Natural killer cell (primary cell): ENCODE measurements around the gene LAT. TPM values are rescaled to one million over a fixed set of nuclear protein-coding genes. Genes with fewer than 3 reads are reported as not detected.

ENCODE experiments used
- ATAC-seq, 3 donors: fragments of 150-1000 bp in 2 of 3; fragments of 200-7000 bp in 1 of 3; cut with Tn5 transposase; 1 replicate in 1 of 3; 2 replicates in 2 of 3; pipeline ENCODE4 v1.10.0; 2021; ENCODE audit warnings: mild to moderate bottlenecking in 2 of 3, moderate library complexity in 2 of 3
- DNase-seq, 2 donors: peaks; one replicate each; pipeline versions ENCODE4 v3.0.0 to v3.0.0-alpha.2; 2013 to 2021; ENCODE audit warnings: mixed read lengths in 1 of 2
- H3K27ac ChIP-seq: one replicate; pipeline ENCODE4 v1.5.1; 2013; ENCODE audit warnings: mild to moderate bottlenecking, low read length
- H3K27me3 ChIP-seq: one replicate; pipeline ENCODE4 v1.6.1; 2013; ENCODE audit warnings: low read length; ENCODE audit not compliant: control insufficient read depth, insufficient read depth
- H3K36me3 ChIP-seq: one replicate; pipeline ENCODE4 v1.6.1; 2013; ENCODE audit warnings: low read length; ENCODE audit not compliant: control insufficient read depth, insufficient read depth
- H3K4me1 ChIP-seq: one replicate; pipeline ENCODE4 v1.6.1; 2013; ENCODE audit warnings: low read length; ENCODE audit not compliant: control insufficient read depth, insufficient read depth
- H3K4me3 ChIP-seq: one replicate; pipeline ENCODE4 v1.5.1; 2013; ENCODE audit warnings: low read length
- H3K9me3 ChIP-seq: one replicate; pipeline ENCODE4 v1.6.1; 2013; ENCODE audit warnings: low read length; ENCODE audit not compliant: control insufficient read depth, insufficient read depth
- H3K27ac Mint-ChIP-seq, 2 donors: one replicate each; pipeline ENCODE4 v1.8.0; 2022; ENCODE audit warnings: mild to moderate bottlenecking in 2 of 2, mixed read lengths in 2 of 2, moderate library complexity in 1 of 2
- H3K27me3 Mint-ChIP-seq, 2 donors: one replicate each; pipeline ENCODE4 v1.8.0; 2022; ENCODE audit warnings: low read depth in 2 of 2, mixed read lengths in 2 of 2
- H3K36me3 Mint-ChIP-seq: one replicate; pipeline ENCODE4 v1.8.0; 2022; ENCODE audit warnings: mixed read lengths
- H3K4me1 Mint-ChIP-seq, 2 donors: one replicate each; pipeline ENCODE4 v1.8.0; 2022; ENCODE audit warnings: mixed read lengths in 2 of 2
- H3K4me3 Mint-ChIP-seq: one replicate; pipeline ENCODE4 v1.8.0; 2022; ENCODE audit warnings: mild to moderate bottlenecking, moderate library complexity, mixed read lengths
- H3K9me3 Mint-ChIP-seq, 2 donors: one replicate each; pipeline ENCODE4 v1.8.0; 2022; ENCODE audit warnings: mixed read lengths in 2 of 2
- WGBS: methylation state at CpG from one replicate; pipeline ENCODE4 v1.1.7; 2013; ENCODE audit warnings: missing lambda C conversion rate; ENCODE audit not compliant: insufficient coverage; 5-methylcytosine and 5-hydroxymethylcytosine counted together
- intact Hi-C: fragments of 100-400 bp; cut with micrococcal nuclease; formaldehyde crosslinking; loops from one replicate; pipeline ENCODE4 v1.14.2; 2022
- total RNA-seq, 4 donors: library from RNA; stranded (reverse); fragments of 120-200 nt in 1 of 4; gene quantifications; one replicate each; pipeline versions ENCODE4 v1.2.3 to v1.2.4, GENCODE V29; 2013 to 2022
- TF ChIP-seq, protein P1 (sequence below): fragments of 200-600 bp; IDR thresholded peaks from one replicate; pipeline ENCODE4 v1.8.0; 2022; ENCODE audit warnings: antibody characterized with exemption

LAT gene
- total RNA-seq, 3 donors from 2014 or later (not counting 1 experiment from before 2014, with no cell fraction given) = 130 to 148 (median 147) TPM

DNA sequence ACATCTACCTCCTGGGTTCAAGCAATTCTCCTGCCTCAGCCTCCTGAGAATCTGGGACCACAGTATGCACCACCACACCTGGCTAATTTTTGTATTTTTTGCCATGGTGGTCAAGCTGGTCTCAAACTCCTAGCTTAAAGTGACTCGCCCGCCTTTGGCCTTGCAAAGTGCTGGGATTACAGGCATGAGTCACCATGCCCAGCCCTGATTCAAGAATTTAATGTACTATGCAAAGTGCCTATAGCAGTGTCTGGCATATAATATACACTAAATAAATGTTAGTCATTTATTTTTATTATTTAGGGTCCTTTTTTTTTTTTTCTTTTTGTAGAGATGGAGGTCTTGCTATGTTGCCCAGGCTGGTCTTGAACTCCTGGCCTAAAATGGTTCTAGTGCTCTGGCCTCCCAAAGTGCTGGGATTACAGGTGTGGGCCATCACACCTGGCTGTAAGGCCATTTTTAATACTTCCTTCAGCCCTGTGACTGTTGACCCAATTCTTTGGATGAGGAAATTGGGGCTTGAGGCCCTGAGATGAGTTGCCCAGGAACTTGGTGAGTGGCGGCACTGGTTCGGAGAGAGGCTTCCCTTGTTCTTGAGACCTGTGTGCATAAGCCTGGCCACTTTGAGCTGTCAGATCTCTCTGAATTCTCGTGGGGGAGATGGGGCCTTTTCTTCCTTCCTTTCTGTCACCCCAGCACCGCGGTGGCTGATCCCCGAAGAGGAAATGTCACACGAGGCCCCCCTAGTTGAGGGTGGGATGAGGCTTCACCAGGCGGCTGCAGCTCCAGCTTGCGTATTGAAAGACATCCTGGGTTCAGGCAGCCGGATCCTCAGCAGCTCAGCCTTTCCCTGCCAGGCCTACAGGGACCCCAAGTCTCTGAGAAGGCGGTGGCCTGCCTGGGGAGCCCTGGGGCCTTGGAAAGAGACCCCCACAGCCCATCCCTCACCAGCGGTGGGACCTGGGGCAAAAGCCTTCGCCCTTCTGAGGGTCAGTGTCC lies 38.7 kb downstream of the LAT start:
- Mint-ChIP-seq H3K9me3 (no peaks in the 10 kb centered on the region), H3K27ac (peak overlapping the region in 1 of 2 donors; percentile 36), H3K36me3 (no peaks in the 10 kb centered on the region), H3K4me1 (peaks cover 0 to 10% of the 10 kb centered on the region in 2 donors), H3K4me3 (no peak overlapping the region), H3K27me3 (no peaks in the 10 kb centered on the region)
- Histone ChIP-seq H3K4me1 (no peaks in the 10 kb centered on the region), H3K9me3 (no peaks in the 10 kb centered on the region), H3K27me3 (no peaks in the 10 kb centered on the region), H3K4me3 (no peak overlapping the region), H3K27ac (no peak overlapping the region), H3K36me3 (no peaks in the 10 kb centered on the region)
- TF ChIP-seq, protein P1, sequence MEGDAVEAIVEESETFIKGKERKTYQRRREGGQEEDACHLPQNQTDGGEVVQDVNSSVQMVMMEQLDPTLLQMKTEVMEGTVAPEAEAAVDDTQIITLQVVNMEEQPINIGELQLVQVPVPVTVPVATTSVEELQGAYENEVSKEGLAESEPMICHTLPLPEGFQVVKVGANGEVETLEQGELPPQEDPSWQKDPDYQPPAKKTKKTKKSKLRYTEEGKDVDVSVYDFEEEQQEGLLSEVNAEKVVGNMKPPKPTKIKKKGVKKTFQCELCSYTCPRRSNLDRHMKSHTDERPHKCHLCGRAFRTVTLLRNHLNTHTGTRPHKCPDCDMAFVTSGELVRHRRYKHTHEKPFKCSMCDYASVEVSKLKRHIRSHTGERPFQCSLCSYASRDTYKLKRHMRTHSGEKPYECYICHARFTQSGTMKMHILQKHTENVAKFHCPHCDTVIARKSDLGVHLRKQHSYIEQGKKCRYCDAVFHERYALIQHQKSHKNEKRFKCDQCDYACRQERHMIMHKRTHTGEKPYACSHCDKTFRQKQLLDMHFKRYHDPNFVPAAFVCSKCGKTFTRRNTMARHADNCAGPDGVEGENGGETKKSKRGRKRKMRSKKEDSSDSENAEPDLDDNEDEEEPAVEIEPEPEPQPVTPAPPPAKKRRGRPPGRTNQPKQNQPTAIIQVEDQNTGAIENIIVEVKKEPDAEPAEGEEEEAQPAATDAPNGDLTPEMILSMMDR = no peak
- DNase-seq (peak in 1 of 2 donors; percentile 51), ATAC-seq (no peak)
- 53% methylated on average over 11 of the region's 15 CpGs for WGBS
- intact Hi-C loops = no loop called here

DNA sequence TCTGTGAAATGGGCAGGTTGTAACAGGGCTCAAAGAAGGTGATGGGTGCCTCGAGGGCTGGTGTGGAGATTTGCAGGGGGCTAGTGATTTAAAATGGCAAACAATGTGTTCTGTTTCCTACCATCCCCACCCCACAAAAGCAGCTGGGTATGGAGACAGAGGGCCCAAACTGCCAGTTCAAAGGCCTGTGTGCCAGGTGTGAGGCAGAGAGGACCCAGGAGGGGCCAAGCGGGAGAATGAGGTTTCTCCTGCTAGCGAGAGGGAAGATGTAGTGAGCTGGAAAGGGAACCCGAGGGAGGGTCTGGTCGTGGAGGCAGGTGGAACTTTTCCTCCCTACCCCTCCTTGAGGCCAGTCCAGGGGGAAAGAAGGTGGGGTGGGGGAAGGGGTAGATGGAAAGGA lies 39.4 kb downstream of the LAT start:
- H3K9me3 Mint-ChIP-seq = no peaks in the 10 kb centered on the region
- no peaks in the 10 kb centered on the region for H3K36me3 Mint-ChIP-seq
- H3K27ac Mint-ChIP-seq = peak overlapping the region in 1 of 2 donors; percentile 36
- ATAC-seq = no peak
- Histone ChIP-seq H3K27ac (no peak overlapping the region), H3K4me1 (peaks cover 3% of the 10 kb centered on the region), H3K4me3 (no peak overlapping the region), H3K9me3 (no peaks in the 10 kb centered on the region), H3K36me3 (no peaks in the 10 kb centered on the region), H3K27me3 (no peaks in the 10 kb centered on the region)
- 69% methylated on average over 2 of the region's 5 CpGs for WGBS
- H3K27me3 Mint-ChIP-seq = no peaks in the 10 kb centered on the region
- peaks cover 0 to 10% of the 10 kb centered on the region in 2 donors for H3K4me1 Mint-ChIP-seq
- no peak overlapping the region for H3K4me3 Mint-ChIP-seq
- TF ChIP-seq, protein P1 = no peak
- no peak for DNase-seq
- intact Hi-C loops = no loop called here

DNA sequence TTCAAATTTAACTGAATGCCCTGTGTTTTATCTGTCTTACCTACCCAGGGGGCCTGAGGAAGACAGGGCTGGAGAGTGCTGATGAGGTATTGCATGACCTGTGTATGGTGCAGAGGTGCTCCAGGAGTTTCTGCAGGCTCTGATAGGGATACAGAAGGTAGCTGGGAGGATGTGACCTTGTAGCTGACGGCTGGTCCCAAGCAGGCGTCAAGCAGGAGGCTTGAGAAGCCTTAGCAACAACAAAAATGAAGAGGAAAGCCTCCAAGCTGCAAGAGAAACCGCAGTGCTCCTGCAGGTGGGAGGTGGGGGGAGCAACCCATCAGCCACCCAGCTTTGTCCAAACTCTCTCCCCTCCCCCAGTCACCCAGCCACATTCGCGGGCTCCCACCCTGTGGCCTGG lies 40.4 kb downstream of the LAT start:
- peaks cover 5% of the 10 kb centered on the region for H3K4me1 ChIP-seq
- DNase-seq = peak in 1 of 2 donors; percentile 50

More for the DNA sequence above, 40.4 kb downstream of the LAT start:
- Mint-ChIP-seq H3K36me3 (no peaks in the 10 kb centered on the region), H3K9me3 (no peaks in the 10 kb centered on the region), H3K4me1 (peaks cover 0 to 10% of the 10 kb centered on the region in 2 donors), H3K27me3 (no peaks in the 10 kb centered on the region), H3K4me3 (no peak overlapping the region), H3K27ac (no peak overlapping the region)
- Histone ChIP-seq H3K27me3 (no peaks in the 10 kb centered on the region), H3K27ac (no peak overlapping the region), H3K4me3 (no peak overlapping the region), H3K36me3 (no peaks in the 10 kb centered on the region), H3K9me3 (no peaks in the 10 kb centered on the region)
- TF ChIP-seq, protein P1 = no peak
- intact Hi-C loops = no loop called here
- no peak for ATAC-seq
- 41% methylated on average over 4 of the region's 5 CpGs for WGBS
